OCI-LY3 (cell line): ENCODE data around the gene ISCA1.

ENCODE experiments used
- H2AFZ ChIP-seq: fragments of 200-600, 300-600 bp; shearing (Covaris generic); 2 replicates; pipeline ENCODE4 v1.6.0; 2014; ENCODE audit warnings: antibody characterized with exemption, low read depth, low read length
- H3K27ac ChIP-seq: fragments of 200-600, 300-600 bp; sonication (generic); 2 replicates; pipeline ENCODE4 v1.5.1; 2014; ENCODE audit warnings: mild to moderate bottlenecking, low read length, moderate library complexity, mixed read lengths
- H3K27me3 ChIP-seq: fragments of 200-600, 300-600 bp; sonication (generic); 2 replicates; pipeline ENCODE4 v1.6.1; 2014; ENCODE audit warnings: low read depth, low read length, mixed read lengths
- H3K36me3 ChIP-seq: fragments of 200-600, 300-600 bp; sonication (generic); replicated peaks from 2 replicates; pipeline ENCODE3; 2014; ENCODE audit warnings: low read depth, low read length, mixed read lengths
- H3K4me1 ChIP-seq: fragments of 300-600, 200-600 bp; sonication (generic); 2 replicates; pipeline ENCODE4 v1.6.1; 2014; ENCODE audit warnings: low read length, mixed read lengths
- H3K4me2 ChIP-seq: fragments of 200-600, 300-600 bp; sonication (generic); 2 replicates; pipeline ENCODE4 v1.6.1; 2014; ENCODE audit warnings: low read length, mixed read lengths
- H3K4me3 ChIP-seq: fragments of 300-600, 200-600 bp; sonication (generic); 2 replicates; pipeline ENCODE4 v1.5.1; 2014; ENCODE audit warnings: antibody characterized with exemption, mild to moderate bottlenecking, low read length, moderate library complexity
- H3K79me2 ChIP-seq: fragments of 300-600, 200-600 bp; shearing (Covaris generic); 2 replicates; pipeline ENCODE4 v1.6.1; 2014; ENCODE audit warnings: mild to moderate bottlenecking, low read length, mixed read lengths
- H3K9ac ChIP-seq: fragments of 300-600, 200-600 bp; shearing (Covaris generic); 2 replicates; pipeline ENCODE4 v1.6.0; 2014; ENCODE audit warnings: mild to moderate bottlenecking, low read length, moderate library complexity
- H3K9me3 ChIP-seq: fragments of 200-600, 300-600 bp; shearing (Covaris generic); 2 replicates; pipeline ENCODE4 v1.6.1; 2014; ENCODE audit warnings: low read length, mixed read lengths; ENCODE audit not compliant: insufficient read depth
- H4K20me1 ChIP-seq: fragments of 200-600, 300-600 bp; sonication (generic); 2 replicates; pipeline ENCODE4 v1.6.1; 2016; ENCODE audit warnings: low read length, mixed read lengths; ENCODE audit not compliant: insufficient read depth
- EZH2phosphoT487 ChIP-seq: fragments of 200-600 bp; shearing (Covaris generic); IDR thresholded peaks from 2 replicates; pipeline ENCODE4 v1.6.1; 2018; ENCODE audit warnings: antibody characterized with exemption, mixed run types, low read depth
- TF ChIP-seq, protein P1 (sequence below): fragments of 200-600, 300-600 bp; sonication (generic); IDR thresholded peaks from 2 replicates; pipeline ENCODE4 v1.5.1; 2014; ENCODE audit warnings: antibody characterized with exemption, low read length, low read depth

Gene ISCA1

DNA sequence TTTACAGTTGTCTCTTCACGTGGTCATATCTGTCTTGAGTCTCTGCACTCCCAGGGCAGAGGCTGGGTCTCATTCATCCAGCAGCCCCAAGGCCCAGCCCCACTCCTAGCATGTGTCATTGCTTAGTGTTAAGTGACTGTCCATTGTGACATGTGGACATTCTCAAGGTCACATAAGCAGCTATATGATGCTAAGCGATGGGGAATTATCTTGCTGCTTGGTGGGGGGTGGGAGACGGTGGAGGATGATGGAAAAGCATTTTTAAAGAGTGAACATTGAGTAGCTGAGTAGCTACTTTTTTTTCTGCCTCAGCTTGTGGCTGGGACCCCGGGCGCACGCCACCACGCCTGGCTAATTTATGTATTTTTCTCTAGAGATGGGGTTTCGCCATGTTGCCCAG is 22.8 kb downstream of the ISCA1 start, which contains the start of gene C9orf153:
Gene C9orf153 (minus strand): TSS at position 101 of the 400 bp plus-strand sequence. CDS start 30,054 bp downstream, outside the sequence.
- H3K36me3 ChIP-seq, result peaks cover 19% of the 10 kb centered on the region
- no peak within 1 kb of the TSS for H2AFZ ChIP-seq
- H3K4me1 ChIP-seq, result no peaks in the 10 kb centered on the region
- no peaks in the 10 kb centered on the region for H3K27me3 ChIP-seq
- H4K20me1 ChIP-seq, result no peaks in the 10 kb centered on the region
- H3K4me3 ChIP-seq, result no peak within 1 kb of the TSS
- TF ChIP-seq, protein P1, sequence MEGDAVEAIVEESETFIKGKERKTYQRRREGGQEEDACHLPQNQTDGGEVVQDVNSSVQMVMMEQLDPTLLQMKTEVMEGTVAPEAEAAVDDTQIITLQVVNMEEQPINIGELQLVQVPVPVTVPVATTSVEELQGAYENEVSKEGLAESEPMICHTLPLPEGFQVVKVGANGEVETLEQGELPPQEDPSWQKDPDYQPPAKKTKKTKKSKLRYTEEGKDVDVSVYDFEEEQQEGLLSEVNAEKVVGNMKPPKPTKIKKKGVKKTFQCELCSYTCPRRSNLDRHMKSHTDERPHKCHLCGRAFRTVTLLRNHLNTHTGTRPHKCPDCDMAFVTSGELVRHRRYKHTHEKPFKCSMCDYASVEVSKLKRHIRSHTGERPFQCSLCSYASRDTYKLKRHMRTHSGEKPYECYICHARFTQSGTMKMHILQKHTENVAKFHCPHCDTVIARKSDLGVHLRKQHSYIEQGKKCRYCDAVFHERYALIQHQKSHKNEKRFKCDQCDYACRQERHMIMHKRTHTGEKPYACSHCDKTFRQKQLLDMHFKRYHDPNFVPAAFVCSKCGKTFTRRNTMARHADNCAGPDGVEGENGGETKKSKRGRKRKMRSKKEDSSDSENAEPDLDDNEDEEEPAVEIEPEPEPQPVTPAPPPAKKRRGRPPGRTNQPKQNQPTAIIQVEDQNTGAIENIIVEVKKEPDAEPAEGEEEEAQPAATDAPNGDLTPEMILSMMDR, result no peak
- no peak for TF ChIP-seq EZH2phosphoT487
- H3K27ac ChIP-seq, result no peak within 1 kb of the TSS
- H3K4me2 ChIP-seq, result no peak within 1 kb of the TSS
- H3K9ac ChIP-seq, result no peak within 1 kb of the TSS
- H3K79me2 ChIP-seq, result no peaks in the 10 kb centered on the region
- no peaks in the 10 kb centered on the region for H3K9me3 ChIP-seq

DNA sequence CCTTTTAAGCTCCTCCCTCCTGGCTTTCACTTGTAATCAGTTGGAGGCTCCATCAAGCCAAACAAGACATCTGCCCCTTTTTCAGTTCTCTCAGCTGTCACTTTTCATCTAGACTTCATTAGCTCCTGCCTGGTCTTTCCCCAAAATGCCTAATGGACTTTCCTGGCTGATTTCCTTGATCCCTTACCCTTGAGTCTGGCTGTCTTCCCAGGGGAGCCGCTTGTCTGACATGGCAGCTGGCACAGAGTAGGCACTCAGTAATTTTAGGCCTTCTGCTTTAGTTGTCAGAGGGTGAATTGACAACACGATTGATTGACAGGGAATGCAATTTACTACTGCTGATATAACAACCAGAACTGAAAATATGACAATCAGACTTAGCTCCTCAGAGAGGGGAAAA is 24.9 kb downstream of the ISCA1 start:
- Histone ChIP-seq H3K9ac (no peak overlapping the region), H3K4me3 (no peak overlapping the region), H3K4me1 (no peaks in the 10 kb centered on the region), H3K79me2 (no peaks in the 10 kb centered on the region), H3K27ac (no peak overlapping the region), H4K20me1 (no peaks in the 10 kb centered on the region), H3K36me3 (peaks cover 10% of the 10 kb centered on the region), H3K27me3 (no peaks in the 10 kb centered on the region), H3K9me3 (0 out of 2 replicates have a peak, but pooled peaks cover 4% of the 10 kb centered on the region), H3K4me2 (no peak overlapping the region), H2AFZ (no peak overlapping the region)
- no peak for TF ChIP-seq EZH2phosphoT487
- TF ChIP-seq, protein P1, result no peak

DNA sequence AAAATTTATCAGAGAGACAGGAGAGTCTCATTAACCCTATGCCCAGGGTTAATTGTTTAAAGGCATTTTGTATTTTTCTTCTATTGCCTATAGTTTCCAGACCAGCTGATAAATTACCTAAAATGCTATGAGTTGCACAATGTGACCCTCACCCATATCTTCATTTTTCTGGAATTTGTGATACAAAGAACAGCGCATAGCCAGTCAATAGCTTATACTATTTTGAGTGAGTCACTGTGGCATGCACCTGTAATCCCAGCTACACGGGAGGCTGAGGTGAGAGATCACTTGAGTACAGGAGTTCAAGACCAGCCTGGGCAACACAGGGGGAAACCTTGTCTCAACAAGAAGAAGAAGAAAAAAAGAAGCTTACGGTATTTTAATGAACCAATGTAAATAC is 25.7 kb downstream of the ISCA1 start:
- Histone ChIP-seq H3K27ac (no peak overlapping the region), H3K4me2 (no peak overlapping the region)

DNA sequence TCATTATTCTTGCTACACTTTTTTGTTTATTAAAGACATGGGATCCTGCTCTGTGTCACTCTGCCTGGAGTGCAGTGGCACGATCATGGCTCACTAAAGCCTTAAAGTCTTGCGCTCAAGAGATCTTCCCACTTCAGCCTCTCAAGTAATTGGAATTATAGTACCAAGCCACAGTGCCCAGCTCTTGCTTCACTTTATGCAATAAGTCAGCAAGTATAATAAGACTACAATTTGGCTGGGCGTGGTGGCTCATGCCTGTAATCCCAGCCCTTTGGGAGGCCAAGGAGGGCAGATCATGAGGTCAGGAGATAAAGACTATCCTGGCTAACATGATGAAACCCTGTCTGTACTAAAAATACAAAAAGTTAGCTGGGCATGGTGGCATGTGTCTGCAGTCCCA is 28.8 kb downstream of the ISCA1 start:
- TF ChIP-seq, protein P1, result no peak
- no peak for TF ChIP-seq EZH2phosphoT487
- Histone ChIP-seq H3K27me3 (no peaks in the 10 kb centered on the region), H2AFZ (no peak overlapping the region), H3K36me3 (peaks cover 6% of the 10 kb centered on the region), H3K9ac (no peak overlapping the region), H3K27ac (no peak overlapping the region), H3K4me3 (no peak overlapping the region), H3K79me2 (no peaks in the 10 kb centered on the region), H3K4me1 (no peaks in the 10 kb centered on the region), H3K9me3 (0 out of 2 replicates have a peak, but pooled peaks cover 4% of the 10 kb centered on the region), H3K4me2 (no peak overlapping the region), H4K20me1 (no peaks in the 10 kb centered on the region)

More for the DNA sequence above, 25.7 kb downstream of the ISCA1 start:
- Histone ChIP-seq H3K27me3 (no peaks in the 10 kb centered on the region), H3K4me1 (no peaks in the 10 kb centered on the region), H3K9ac (no peak overlapping the region), H2AFZ (no peak overlapping the region), H4K20me1 (no peaks in the 10 kb centered on the region), H3K4me3 (no peak overlapping the region), H3K36me3 (peaks cover 6% of the 10 kb centered on the region), H3K79me2 (no peaks in the 10 kb centered on the region), H3K9me3 (0 out of 2 replicates have a peak, but pooled peaks cover 4% of the 10 kb centered on the region)
- TF ChIP-seq, protein P1, result no peak
- TF ChIP-seq EZH2phosphoT487, result no peak
